ENCODE data around the gene GRID1. TPM values are rescaled to one million over a fixed set of nuclear protein-coding genes. Genes with fewer than 3 reads are reported as not detected.

The GRID1 gene
- total and polyA plus RNA-seq, 2 experiments from 2014 or later = not detected

DNA sequence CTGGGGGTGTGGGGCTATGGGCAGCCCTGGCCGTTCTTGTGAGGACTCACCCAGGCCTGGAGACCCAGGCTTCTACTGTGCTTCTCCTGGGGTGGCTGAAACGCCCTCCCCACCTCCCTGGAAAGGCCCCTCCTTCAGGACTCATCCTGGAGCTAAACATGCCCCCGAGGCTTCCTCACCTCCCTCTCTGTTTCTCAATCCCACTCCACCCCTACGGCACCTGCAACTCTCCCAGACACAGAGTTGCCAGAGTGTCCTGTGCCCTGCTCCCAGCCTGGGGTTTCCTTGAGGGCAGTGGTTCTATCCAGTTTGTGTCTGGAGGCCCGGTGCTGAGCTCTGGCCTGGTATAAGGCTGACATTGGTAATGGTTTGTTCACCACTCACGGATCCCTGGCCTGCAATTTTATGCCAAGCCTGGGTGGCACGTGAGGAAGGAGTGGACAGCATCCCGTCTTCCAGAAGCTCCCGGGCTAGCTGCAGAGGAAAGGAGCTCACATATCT, 68.0 kb downstream of the GRID1 start:
- no peak for DNase-seq
- WGBS, 2 experiments (ENCODE audit: low coverage in 1 of 2, low lambda C conversion rate in 2 of 2, missing lambda C conversion rate in 2 of 2) = 21 to 22% methylated on average over 9 of the region's 9 CpGs

DNA sequence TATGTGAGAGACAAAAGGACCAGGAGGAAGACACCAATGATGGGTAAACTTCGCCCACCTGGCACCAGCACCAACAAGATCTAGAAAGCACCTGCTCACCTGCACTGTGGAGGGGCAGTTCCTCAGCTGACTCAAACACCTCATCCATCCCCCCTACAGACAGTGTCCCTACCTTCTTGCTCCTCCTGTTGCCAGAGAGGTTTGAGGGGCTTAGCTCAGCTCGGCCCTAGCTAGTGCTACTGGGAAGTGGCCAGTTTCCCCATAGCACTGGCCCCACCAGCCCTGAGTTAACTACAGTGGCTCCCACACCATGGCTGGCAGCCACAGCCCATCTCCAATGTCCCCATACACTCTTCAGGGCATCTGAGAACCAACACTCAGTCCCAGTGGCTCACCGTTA, 70.8 kb downstream of the GRID1 start:
- Histone ChIP-seq H3K4me2 (ENCODE audit: unreplicated experiment) (no peak overlapping the region), H3K4me3 (no peak overlapping the region), H2AFZ (no peak overlapping the region), H3K4me1 (ENCODE audit: insufficient read depth) (no peaks in the 10 kb centered on the region), H3K9me3 (ENCODE audit: low read depth) (no peaks in the 10 kb centered on the region), H3K9me2 (ENCODE audit: insufficient read depth) (no peaks in the 10 kb centered on the region), H3K36me3 (ENCODE audit: low read depth) (no peaks in the 10 kb centered on the region), H3K27me3 (replicated peaks; ENCODE audit: insufficient read depth) (no peaks in the 10 kb centered on the region), H4K20me1 (ENCODE audit: insufficient read depth) (no peaks in the 10 kb centered on the region), H3K9ac (no peak overlapping the region), H3K79me2 (ENCODE audit: insufficient read depth) (no peaks in the 10 kb centered on the region), H3K27ac (no peak overlapping the region), H3F3A (ENCODE audit: insufficient read depth) (no peaks in the 10 kb centered on the region)
- 41 to 43% methylated on average over 3 of the region's 3 CpGs for WGBS, 2 experiments (ENCODE audit: low coverage in 1 of 2, low lambda C conversion rate in 2 of 2, missing lambda C conversion rate in 2 of 2)
- in situ Hi-C loops (cut with MboI) = no loop called here
- DNase-seq = no peak
- TF ChIP-seq EZH2phosphoT487 (IDR thresholded peaks at IDR 0.05; ENCODE audit: insufficient read depth, low read depth) (no peak), EZH2 (IDR thresholded peaks at IDR 0.05; ENCODE audit: insufficient read depth, poor library complexity, severe bottlenecking) (no peak)

More for the DNA sequence above, 68.0 kb downstream of the GRID1 start:
- Histone ChIP-seq H3K9ac (no peak overlapping the region), H3F3A (ENCODE audit: insufficient read depth) (no peaks in the 10 kb centered on the region), H4K20me1 (ENCODE audit: insufficient read depth) (no peaks in the 10 kb centered on the region), H3K79me2 (ENCODE audit: insufficient read depth) (no peaks in the 10 kb centered on the region), H3K27me3 (replicated peaks; ENCODE audit: insufficient read depth) (no peaks in the 10 kb centered on the region), H3K27ac (no peak overlapping the region), H2AFZ (no peak overlapping the region), H3K4me3 (no peak overlapping the region), H3K4me1 (ENCODE audit: insufficient read depth) (no peaks in the 10 kb centered on the region), H3K9me2 (ENCODE audit: insufficient read depth) (no peaks in the 10 kb centered on the region), H3K36me3 (ENCODE audit: low read depth) (no peaks in the 10 kb centered on the region), H3K4me2 (ENCODE audit: unreplicated experiment) (no peak overlapping the region), H3K9me3 (ENCODE audit: low read depth) (no peaks in the 10 kb centered on the region)
- in situ Hi-C loops (cut with MboI) = no loop called here
- TF ChIP-seq EZH2phosphoT487 (IDR thresholded peaks at IDR 0.05; ENCODE audit: insufficient read depth, low read depth) (no peak), EZH2 (IDR thresholded peaks at IDR 0.05; ENCODE audit: insufficient read depth, poor library complexity, severe bottlenecking) (no peak)

GRCh38 chr10:86295351-86295750, 71.2 kb downstream of the GRID1 start:
- Histone ChIP-seq H3K36me3 (ENCODE audit: low read depth) (no peaks in the 10 kb centered on the region), H3K27ac (no peak overlapping the region), H3K9ac (no peak overlapping the region), H3K79me2 (ENCODE audit: insufficient read depth) (no peaks in the 10 kb centered on the region), H3F3A (ENCODE audit: insufficient read depth) (no peaks in the 10 kb centered on the region), H2AFZ (no peak overlapping the region), H3K9me2 (ENCODE audit: insufficient read depth) (no peaks in the 10 kb centered on the region), H4K20me1 (ENCODE audit: insufficient read depth) (no peaks in the 10 kb centered on the region), H3K4me2 (ENCODE audit: unreplicated experiment) (no peak overlapping the region), H3K9me3 (ENCODE audit: low read depth) (no peaks in the 10 kb centered on the region), H3K27me3 (replicated peaks; ENCODE audit: insufficient read depth) (no peaks in the 10 kb centered on the region), H3K4me1 (ENCODE audit: insufficient read depth) (no peaks in the 10 kb centered on the region), H3K4me3 (no peak overlapping the region)
- WGBS, 2 experiments (ENCODE audit: low coverage in 1 of 2, low lambda C conversion rate in 2 of 2, missing lambda C conversion rate in 2 of 2) = 60% methylated on average over 13 to 14 of the region's 14 CpGs
- in situ Hi-C loops (cut with MboI) = no loop called here
- no peak for DNase-seq
- TF ChIP-seq EZH2 (IDR thresholded peaks at IDR 0.05; ENCODE audit: insufficient read depth, poor library complexity, severe bottlenecking) = no peak
- no peak for TF ChIP-seq EZH2phosphoT487 (IDR thresholded peaks at IDR 0.05; ENCODE audit: insufficient read depth, low read depth)

DNA sequence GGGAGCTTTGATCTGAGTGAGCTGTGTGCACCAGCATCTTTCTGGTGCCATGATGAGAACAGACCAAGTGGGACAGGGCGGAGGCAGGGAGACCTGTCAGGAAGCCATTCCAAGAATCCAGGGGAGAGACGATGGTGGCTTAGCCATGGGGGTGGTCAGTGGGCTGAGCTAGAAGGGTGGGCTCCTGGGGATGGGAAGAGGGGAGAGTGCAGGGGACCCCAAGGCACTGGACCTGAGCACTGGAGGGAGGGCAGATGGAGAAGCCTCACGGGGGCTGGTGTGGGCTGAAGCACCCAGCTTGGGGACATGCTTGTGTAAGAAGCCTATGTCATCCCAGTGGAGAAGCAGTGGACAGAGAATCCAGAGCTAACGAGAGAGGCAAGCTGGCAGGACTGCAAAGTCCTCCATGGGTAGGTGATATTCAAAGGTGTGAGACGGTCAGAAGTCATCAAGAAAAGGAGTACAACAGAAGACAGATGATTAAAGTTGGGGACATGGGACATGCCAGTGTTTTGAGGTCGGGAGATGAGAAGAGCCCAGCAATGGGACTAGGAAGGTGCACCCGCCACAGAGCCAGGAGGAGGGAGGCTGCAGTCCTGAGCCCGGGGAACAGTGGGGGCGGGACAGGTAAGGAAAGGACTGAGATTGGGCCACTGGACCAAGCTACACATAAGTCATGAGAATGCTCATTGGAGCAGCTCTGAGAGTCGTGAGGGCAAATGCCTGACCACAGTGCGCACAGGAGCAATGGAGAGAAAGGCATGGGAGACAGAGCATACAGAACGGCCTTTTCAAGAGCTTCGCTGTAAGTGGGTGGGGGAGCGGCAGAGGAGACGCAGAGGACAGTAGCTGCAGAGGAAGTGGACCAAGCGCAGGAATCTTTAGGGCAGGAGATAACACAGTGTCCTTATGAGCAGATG, 72.0 kb downstream of the GRID1 start:
- Histone ChIP-seq H3K27ac (no peak overlapping the region), H3K4me3 (no peak overlapping the region), H3K9me3 (ENCODE audit: low read depth) (no peaks in the 10 kb centered on the region), H3K4me2 (ENCODE audit: unreplicated experiment) (no peak overlapping the region), H3K36me3 (ENCODE audit: low read depth) (no peaks in the 10 kb centered on the region), H3K9me2 (ENCODE audit: insufficient read depth) (no peaks in the 10 kb centered on the region), H2AFZ (no peak overlapping the region), H3K4me1 (ENCODE audit: insufficient read depth) (no peaks in the 10 kb centered on the region), H3K9ac (no peak overlapping the region), H3K79me2 (ENCODE audit: insufficient read depth) (no peaks in the 10 kb centered on the region), H4K20me1 (ENCODE audit: insufficient read depth) (no peaks in the 10 kb centered on the region), H3K27me3 (replicated peaks; ENCODE audit: insufficient read depth) (no peaks in the 10 kb centered on the region), H3F3A (ENCODE audit: insufficient read depth) (no peaks in the 10 kb centered on the region)
- TF ChIP-seq EZH2 (IDR thresholded peaks at IDR 0.05; ENCODE audit: insufficient read depth, poor library complexity, severe bottlenecking) (no peak), EZH2phosphoT487 (IDR thresholded peaks at IDR 0.05; ENCODE audit: insufficient read depth, low read depth) (no peak)
- in situ Hi-C loops (cut with MboI) = no loop called here
- 48 to 62% methylated on average over 15 to 16 of the region's 16 CpGs for WGBS, 2 experiments (ENCODE audit: low coverage in 1 of 2, low lambda C conversion rate in 2 of 2, missing lambda C conversion rate in 2 of 2)
- no peak for DNase-seq
